Sciatic nerve (tissue), 2 donors: Measurements from ENCODE around the gene GABRE. TPM values are rescaled to one million over a fixed set of nuclear protein-coding genes. Genes with fewer than 3 reads are reported as not detected.

Experiments used
- ATAC-seq: fragments of 200-7000 bp; cut with Tn5 transposase; one replicate; pipeline ENCODE4 v1.9.1; 2020; ENCODE audit warnings: mild to moderate bottlenecking, moderate library complexity
- DNase-seq: peaks from one replicate; pipeline ENCODE4 v3.0.0-alpha.2; 2020; ENCODE audit warnings: low spot score
- intact Hi-C: fragments of 100-400 bp; cut with DNase I; formaldehyde crosslinking; loops from one replicate; pipeline ENCODE4 v1.14.2; 2022
- total RNA-seq: library from RNA; stranded (reverse); fragmentation: NEBNext Ultra II Directional; extraction: Animal tissue kit (Norgen Biotek cat#: 25700); gene quantifications from one replicate; pipeline ENCODE4 v1.2.1, GENCODE V29; 2021
- donor health status: DM: no; HTN: no; CAD: no.
- donor health status: DM: no; HTN: no; CAD: no.

GABRE gene, protein sequence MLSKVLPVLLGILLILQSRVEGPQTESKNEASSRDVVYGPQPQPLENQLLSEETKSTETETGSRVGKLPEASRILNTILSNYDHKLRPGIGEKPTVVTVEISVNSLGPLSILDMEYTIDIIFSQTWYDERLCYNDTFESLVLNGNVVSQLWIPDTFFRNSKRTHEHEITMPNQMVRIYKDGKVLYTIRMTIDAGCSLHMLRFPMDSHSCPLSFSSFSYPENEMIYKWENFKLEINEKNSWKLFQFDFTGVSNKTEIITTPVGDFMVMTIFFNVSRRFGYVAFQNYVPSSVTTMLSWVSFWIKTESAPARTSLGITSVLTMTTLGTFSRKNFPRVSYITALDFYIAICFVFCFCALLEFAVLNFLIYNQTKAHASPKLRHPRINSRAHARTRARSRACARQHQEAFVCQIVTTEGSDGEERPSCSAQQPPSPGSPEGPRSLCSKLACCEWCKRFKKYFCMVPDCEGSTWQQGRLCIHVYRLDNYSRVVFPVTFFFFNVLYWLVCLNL
- total RNA-seq, result 60.7 TPM

DNA sequence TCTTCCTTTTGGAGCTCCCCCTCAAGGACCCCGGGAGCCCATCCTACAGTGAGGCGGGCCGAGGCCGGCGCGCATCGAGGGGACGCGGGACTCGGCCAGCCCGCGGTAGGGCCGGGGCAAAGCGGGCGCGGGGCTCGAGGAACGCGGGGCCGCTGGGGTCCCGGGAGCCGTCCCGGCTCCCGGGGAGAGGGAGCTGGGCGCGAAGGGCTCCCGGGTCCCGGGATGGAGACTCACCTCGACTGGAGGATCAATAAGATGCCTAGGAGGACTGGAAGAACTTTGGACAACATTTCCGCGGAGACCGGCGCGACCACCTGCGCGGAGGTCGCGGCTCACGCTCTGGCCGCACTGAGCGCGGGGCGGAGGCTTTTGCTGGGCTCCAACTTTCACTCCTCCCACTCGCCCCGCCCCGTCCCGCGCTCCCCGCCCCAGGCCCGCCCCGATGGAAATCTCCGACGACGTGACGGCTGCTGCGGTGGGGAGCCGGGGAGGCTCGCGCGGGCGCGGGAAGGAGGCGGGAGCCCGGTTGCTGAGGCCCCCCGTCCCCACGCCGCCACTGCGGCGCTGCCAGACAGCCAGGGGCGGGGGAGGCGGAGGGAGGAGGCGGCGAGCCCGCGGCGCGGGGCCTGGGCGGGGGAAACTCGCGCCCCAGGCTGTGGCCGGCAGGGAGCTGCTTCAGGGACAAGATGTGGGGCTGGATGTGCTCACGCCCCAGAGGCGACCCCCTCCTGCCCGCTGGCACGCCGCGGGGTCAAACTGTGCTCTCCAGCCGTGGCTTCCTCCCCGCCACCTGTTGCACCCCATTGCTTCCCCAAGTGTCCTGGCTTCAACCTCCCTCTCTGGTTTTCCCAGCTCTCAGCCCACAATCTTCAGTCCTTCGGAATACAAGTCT is at the start of gene GABRE:
Gene GABRE (minus strand): TSS at position 341 of the 892 bp plus-strand sequence. CDS start 51 bp downstream, at position 290.
- intact Hi-C loops, result no loop called here
- ATAC-seq, result peak; percentile 67
- peak; percentile 73 for DNase-seq

DNA sequence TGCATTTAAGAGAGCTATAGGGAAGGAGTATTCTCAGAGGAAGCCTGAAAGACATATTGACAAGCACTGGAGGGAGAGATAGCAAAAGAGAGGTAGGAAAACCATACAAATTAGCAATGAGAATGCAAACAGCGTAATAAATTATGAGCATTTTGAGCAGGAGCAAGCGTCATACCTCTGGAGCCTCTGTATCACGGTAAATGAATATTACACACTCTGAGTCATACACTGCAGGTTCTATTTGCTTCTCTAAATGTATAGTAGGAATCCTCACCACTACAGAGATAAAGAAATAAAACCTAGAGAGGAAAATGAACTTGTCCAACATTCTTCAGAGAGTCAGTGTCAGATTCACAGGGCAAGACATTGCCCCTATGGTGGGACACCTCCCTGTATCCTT is 46.4 kb upstream of the GABRE start:
- intact Hi-C loops, result no loop called here
- ATAC-seq (no peak), DNase-seq (no peak)

DNA sequence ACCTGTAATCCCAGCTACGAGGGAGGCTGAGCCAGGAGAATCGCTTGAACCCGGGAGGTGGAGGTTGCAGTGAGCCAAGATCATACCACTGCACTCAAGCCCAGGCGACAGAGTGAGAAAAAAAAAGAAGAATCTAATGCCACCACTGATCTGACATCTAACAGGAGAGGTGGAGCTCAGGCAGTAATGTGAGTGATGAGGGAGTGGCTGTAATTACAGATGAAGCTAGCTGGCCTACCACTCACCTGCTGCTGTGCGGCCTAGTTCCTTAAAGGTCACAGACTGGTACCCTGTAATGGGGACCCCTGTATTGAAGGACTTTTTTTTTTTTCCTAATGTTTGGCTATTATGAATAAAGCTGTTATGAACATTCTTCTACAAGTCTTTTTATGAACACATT is 25.3 kb upstream of the GABRE start:
- ATAC-seq (no peak), DNase-seq (no peak)
- intact Hi-C loops, result no loop called here

DNA sequence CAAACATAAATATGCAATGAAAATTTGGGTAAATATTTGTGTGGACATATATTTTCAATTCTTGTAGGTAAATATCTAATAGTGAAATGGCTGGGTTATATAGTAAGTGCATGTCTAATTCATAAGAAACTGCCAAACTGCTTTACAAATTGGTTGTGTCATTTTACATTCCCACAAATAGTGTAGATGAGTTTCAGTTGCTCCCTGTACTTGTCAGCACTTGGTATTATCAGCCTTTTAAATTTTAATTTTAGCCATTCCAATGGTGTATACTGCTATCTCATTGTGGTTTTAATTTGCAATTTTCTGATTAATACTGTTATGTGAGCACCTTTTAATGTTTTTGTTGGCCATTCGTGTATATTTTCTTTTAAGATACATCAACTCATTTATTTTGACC is 23.1 kb upstream of the GABRE start:
- intact Hi-C loops, result no loop called here
- no peak for ATAC-seq
- DNase-seq, result no peak

DNA sequence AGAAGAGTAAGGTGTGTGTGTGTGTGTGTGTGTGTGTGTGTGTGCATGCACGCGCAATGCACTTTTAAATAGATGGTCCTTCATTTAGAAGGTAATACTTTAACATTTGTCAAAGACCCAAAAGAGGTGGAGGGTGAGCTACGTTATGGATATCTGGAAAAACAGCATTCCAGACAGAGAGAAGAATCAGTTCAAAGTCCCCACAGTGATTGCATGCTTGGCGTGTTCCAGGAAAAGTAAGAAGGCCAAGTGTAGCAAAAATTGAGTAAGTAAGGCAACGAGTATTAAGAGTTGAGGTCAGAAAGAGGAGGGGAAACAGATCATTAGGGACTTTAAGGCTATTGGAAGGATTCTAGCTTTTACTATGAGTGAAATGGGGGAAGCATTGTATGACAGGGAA is 21.9 kb upstream of the GABRE start:
- intact Hi-C loops, result no loop called here
- no peak for DNase-seq
- ATAC-seq, result no peak

DNA sequence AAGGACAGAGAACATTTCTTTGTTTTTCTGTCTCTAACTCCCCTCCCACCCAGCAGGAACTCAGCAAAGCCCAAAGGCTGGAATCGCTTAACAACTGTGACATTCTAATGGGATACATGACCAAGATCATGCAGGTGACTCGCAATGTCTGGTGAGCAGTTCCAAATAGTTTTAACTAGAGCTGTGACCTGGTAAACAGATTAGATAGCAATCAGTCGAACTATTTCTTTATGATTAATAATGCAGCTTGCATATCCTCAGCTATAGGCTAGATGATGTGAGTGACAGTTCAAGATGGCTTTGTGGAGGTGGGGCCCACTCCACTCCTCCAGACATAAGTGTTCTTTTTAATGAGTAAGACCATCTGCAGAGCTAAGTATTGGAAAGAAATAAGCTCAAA is 20.0 kb upstream of the GABRE start:
- DNase-seq (no peak), ATAC-seq (no peak)
- intact Hi-C loops, result no loop called here

DNA sequence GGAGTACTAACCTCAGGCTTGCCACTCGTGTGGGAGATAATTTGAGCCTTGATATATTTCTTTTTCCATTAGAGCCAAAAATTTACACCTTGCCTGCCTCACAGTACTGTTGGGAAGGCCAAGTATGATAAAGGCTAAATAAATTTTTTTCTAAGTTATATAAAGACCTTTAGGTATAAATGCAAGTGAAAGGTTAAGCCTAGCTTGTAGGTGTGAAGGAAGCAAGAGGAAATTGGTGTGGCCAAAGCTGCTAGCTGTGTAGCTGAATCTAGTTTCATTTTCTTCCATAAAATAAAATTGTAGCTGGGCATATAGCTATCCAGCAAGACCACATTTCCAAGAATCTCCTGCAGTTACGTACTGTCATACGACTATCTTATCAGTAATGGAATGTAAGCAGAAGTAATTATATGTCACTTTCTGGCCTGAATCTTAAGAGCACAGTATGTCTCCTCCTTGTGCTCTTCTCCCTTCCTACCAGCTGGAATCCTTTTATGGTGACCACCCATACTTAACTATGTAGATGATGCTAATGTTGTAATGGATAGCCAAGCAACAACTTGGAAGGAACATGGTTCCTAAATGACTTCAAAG is 14.3 kb upstream of the GABRE start:
- intact Hi-C loops, result no loop called here
- DNase-seq (no peak), ATAC-seq (no peak)

DNA sequence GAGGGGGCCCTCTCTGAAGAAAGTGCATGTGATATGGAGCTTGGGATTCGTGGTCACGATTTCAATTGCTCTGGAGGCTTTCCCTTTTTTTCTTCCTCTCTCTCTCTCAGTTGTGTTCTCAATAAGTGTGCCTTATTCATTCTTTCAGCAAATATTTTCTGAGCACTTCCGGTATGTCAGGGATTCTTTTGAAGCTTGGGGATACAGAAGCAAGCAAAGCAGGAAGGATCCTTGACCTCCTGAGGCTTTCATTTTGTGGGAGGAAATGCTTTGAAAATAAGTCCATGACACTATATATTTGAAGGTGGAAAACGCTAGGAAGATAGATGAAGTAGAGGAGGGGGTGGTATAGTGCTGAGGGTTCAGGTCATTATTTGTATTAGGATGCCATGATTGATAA is 12.6 kb upstream of the GABRE start:
- ATAC-seq (no peak), DNase-seq (no peak)
- intact Hi-C loops, result no loop called here

DNA sequence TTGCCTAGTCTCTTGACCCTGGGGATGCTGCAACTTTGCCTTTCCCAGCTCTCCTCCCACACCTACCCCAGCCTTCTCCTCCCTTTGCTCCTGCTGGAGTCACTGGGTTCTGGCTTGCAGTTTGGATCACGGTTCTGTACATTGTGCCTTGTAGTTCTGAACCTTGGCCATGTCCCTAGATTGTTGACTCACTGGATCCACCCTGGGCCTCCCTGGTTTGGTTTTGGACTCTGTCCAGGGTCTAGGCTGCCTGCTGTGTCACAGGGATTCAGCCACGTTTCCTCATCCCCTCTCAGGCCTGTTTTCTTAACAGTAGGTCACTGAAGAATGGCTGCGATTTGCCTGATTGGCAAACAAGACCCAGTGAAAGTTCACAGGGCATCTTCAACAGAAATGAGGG is 11.5 kb upstream of the GABRE start:
- intact Hi-C loops, result no loop called here
- DNase-seq, result no peak
- ATAC-seq, result peak; percentile 17

DNA sequence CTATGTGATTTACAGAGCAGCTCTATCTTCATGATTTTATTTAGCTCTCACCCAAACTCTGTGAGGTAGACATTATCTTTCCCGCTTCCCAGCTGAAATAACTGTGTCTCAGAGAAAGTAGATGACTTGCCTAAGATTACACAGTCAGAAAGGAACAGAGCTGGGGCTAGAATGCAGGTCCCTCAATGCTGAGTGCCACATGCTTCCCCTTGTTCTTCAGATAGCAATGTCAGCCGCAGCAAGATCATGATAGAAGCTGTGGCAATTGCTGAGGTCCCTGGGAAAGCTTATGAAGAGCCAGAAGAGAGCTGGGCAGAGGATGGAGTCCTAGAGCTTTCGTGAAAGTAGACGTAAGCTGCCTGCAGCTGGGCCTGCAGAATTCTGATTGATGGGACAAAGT is 11.1 kb upstream of the GABRE start:
- intact Hi-C loops, result no loop called here
- DNase-seq (no peak), ATAC-seq (no peak)

DNA sequence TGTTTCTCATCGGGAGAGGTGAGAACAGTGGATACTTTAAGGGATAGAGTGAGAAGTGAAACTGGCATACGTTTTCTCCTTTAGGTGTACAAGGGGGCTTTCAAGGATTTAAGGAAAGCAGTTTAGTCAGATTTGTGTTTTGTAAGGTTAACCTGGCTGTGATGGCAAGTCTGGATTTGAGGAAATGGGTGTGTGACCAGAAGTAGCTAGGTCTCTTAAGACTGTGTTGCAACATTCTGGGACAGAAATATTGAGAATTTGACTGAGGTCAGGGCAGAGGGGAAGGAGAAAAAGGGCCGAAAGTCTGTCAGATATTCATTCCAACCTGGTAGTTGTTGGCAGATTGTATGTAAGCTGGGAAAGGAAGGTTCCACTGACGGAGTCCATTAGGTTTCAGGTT is 10.4 kb upstream of the GABRE start:
- intact Hi-C loops, result no loop called here
- no peak for DNase-seq
- ATAC-seq, result peak; percentile 33

DNA sequence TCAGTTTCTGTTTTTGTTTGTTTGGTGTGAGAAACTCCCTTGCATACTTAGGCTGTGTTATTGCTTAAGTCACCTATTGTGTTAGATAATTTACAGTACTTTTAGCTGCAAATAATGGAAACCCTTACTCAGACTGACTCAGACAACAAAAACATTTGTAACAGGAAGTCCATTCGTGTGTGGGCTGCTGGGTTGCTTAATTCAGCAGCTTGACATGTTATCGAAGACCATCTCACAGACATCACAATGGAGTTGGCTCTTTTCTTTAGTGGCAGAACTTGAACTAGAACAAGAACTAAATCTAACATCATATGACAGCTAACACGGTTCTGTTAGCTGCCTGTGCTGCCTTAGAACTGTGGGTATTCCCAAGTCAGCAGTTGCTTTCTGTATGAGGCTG is 9.9 kb upstream of the GABRE start:
- no peak for DNase-seq
- intact Hi-C loops, result no loop called here
- peak; percentile 38 for ATAC-seq

DNA sequence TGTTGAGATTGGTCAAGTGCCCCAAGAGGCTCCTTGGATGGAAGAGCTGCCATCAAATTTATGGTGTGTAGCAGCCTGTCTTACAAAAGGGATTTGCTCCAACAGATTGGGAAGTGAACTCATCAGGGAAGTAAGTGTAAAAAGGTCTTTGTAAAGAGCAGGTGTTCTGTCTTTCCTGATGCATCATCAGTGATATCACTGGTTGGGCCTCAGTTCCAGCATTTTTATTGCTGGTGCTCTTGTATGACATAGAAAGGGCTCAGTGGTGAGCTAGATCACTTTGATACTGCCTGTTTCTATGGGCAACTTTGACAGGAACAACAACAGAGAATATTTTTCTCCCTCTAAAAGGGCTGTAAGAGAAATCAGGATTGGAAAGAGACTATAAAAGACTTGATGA is 8.7 kb upstream of the GABRE start:
- ATAC-seq (no peak), DNase-seq (no peak)
- intact Hi-C loops, result no loop called here

DNA sequence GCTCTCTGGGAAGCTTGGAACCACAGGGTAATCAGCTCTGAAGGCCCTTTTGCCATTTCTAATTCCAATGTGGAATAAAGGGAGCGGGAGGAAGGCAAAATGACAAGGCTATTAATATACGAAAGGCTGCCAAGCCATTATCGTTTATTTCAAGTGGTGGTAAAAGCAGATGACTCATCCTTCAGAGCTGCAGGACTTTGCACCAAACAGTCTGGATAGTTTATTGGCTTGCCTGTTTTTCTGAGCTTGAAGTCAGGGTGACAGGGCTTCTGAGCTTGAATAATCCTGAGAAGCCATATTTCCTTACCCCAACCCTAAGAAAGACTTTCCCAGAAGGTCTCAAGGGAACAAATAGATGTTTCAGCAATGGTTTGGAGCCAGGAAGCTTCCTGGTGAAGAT is 7.7 kb upstream of the GABRE start:
- no peak for DNase-seq
- no peak for ATAC-seq
- intact Hi-C loops, result no loop called here

DNA sequence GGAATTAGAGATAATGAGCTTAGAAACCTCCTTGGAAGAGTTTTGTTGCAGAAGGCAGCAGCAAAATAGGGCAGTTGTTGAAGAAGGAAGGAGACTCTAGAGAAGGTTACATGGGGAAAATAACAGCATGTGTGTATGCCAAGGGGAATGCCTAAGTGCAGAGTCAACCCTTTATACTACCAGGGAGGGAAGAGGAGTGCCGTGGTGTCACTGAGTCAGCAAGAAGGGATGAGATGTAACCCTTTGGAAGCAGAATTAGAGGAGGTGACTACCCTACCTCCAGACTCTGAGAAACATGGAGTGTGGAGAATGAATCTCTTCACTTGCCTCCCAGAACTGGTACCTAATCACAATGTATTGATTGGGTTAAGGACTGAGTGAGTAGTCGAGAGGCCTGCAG is 6.7 kb upstream of the GABRE start:
- intact Hi-C loops, result no loop called here
- DNase-seq (no peak), ATAC-seq (no peak)

DNA sequence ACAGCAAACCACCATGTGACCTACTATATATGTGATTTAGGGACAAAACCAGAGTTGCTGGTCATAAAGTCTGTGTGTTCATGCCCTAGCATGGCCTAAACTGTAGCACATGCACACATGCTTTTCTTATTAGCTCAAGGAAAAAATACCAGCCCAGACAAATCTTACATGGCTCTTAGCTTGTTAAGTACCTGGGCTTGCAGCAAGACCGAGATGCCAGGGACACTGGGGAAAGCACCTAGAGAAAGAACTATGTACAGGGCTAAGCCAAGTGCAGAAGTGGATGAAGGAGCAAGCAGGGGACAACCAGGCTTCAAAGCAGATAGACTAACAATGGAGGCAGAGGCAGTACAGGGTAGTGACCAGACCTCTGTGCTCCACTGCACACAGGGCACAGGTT is 3.4 kb upstream of the GABRE start:
- ATAC-seq, result no peak
- intact Hi-C loops, result no loop called here
- no peak for DNase-seq

DNA sequence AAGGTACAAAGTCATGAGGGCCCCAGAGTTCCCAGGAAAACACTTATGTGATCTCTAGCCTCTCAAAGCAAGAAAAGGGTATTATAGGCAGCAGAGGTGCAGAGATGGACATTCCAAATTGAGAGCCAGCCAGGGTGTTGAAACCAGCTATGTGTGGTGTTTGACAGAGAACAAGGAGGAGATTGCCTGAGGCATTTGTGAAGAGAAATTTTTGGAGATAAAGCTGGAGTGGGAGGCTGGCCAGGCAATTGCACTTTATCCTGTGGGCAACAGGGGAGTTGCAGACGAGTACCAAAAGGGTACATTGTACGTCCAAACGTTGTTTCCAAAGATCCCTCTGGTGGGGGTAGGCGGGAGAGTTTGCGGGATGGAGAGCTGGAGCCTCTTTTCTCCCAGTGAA is 2.5 kb upstream of the GABRE start:
- no peak for DNase-seq
- no peak for ATAC-seq
- intact Hi-C loops, result no loop called here

DNA sequence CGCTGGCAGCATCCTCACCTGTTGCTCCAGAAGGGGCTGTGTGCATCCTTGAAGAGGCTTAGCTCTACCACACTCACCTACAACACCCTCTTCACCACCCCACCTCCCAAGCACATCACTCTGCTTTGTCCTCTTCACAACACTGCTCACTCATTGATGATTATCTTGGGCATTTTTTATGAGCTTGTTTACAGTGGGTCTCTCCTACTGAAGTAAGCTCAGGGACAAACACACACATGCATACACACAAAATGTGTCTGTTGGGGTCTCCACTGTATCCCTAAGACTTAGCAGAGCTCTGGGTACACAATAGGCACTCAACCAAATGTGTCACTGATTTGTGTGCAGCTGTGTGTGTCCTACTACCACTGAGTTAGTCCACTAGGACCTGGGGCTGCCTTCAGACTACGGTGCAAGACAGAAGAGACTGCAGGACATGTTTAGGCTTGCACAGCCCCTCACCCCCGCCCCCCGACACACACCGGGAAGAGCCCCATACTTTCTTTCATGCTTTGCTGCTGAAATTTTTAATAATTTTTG is 1.3 kb upstream of the GABRE start:
- ATAC-seq, result no peak
- DNase-seq, result no peak
- intact Hi-C loops, result no loop called here

DNA sequence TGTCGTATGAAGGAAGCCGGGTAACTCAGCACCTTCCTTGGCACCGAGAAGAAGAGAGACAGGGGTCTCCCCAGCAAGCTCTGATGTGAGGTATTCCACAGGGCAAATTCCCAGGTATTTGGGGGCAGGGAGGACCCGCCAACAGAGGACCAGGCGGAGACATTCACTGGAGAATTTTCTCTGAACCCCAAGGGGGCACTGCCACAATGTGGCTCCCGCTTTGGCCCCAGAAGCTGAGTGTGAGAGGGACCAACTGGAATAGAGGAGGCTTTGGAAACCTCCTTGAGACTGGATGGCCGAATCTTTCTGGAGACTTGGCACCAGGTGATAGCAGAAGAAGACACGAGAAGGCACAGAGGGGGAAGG is 735 bp upstream of the GABRE start:
- no peak for DNase-seq
- ATAC-seq, result no peak
- intact Hi-C loops, result no loop called here
